SK-N-MC (cell line): ENCODE data around the gene VIPR2.
A peak's percentile ranks its signal among the peaks of the same experiment; 100 is the strongest.

Experiments
- DNase-seq: peaks from one replicate; pipeline ENCODE4 v3.0.0-alpha.2; 2011; ENCODE audit warnings: low read depth, low spot score
- H3K27ac ChIP-seq: fragments of 200-600 bp; sonication (generic); 2 replicates; pipeline ENCODE4 v1.5.1; 2016; ENCODE audit warnings: mixed run types
- H3K36me3 ChIP-seq: fragments of 200-600 bp; sonication (generic); 2 replicates; pipeline ENCODE4 v1.6.1; 2017; ENCODE audit warnings: antibody characterized with exemption, low read length, mixed read lengths; ENCODE audit not compliant: insufficient read depth
- H3K4me3 ChIP-seq: fragments of 200-600 bp; sonication (generic); 2 replicates; pipeline ENCODE4 v1.5.1; 2016
- H3K9ac ChIP-seq: fragments of 200-600 bp; sonication (generic); 2 replicates; pipeline ENCODE4 v1.8.0; 2017; ENCODE audit warnings: mixed run types, mixed read lengths; ENCODE audit not compliant: insufficient read length
- H3K9me3 ChIP-seq: fragments of 200-600 bp; sonication (generic); 2 replicates; pipeline ENCODE4 v1.6.1; 2017; ENCODE audit warnings: low read depth, mild to moderate bottlenecking, antibody characterized with exemption, low read length, moderate library complexity, mixed read lengths
- EZH2 ChIP-seq: fragments of 200-600 bp; sonication (generic); IDR thresholded peaks from one replicate; pipeline ENCODE4 v1.6.1; 2017; ENCODE audit warnings: antibody characterized with exemption
- FOXP2 ChIP-seq: optimal IDR thresholded peaks from 2 replicates; pipeline ENCODE3; 2011; ENCODE audit warnings: mild to moderate bottlenecking, moderate library complexity; ENCODE audit not compliant: insufficient read depth; ENCODE audit errors: extremely low read length, control extremely low read depth
- POLR2AphosphoS5 ChIP-seq: IDR thresholded peaks from 2 replicates; pipeline ENCODE4 v1.6.1; 2012; ENCODE audit warnings: mild to moderate bottlenecking, low read depth, low read length, borderline replicate concordance

Gene VIPR2

GRCh38 chr7:159149488-159149887 lies 4.8 kb upstream of the VIPR2 start:
- Histone ChIP-seq H3K4me3 (no peak overlapping the region), H3K27ac (no peak overlapping the region), H3K9ac (no peak overlapping the region), H3K9me3 (no peaks in the 10 kb centered on the region), H3K36me3 (no peaks in the 10 kb centered on the region)
- TF ChIP-seq EZH2: no peak
- TF ChIP-seq FOXP2: no peak
- no peak for TF ChIP-seq POLR2AphosphoS5
- DNase-seq: no peak

GRCh38 chr7:159148430-159149395 lies 4.0 kb upstream of the VIPR2 start:
- Histone ChIP-seq H3K4me3 (no peak overlapping the region), H3K9me3 (no peaks in the 10 kb centered on the region)

DNA sequence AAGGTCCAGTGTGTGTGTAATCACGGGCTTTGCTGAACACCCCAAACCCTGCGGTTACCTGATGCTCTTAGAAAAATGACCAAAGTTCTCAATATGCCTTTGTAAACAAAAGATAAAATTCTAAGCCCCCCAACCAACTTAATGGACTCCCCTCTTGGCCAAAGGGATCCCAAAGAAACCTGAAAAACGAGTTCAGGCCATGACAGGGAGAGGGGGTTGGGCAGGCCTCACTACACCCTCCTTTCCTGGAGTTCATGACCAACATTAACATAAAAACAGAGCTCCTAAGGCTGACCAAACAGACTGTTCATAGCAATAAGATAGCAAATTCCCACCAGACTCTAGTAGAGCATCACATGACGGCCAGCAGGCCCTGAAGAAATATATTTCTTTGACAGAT lies 3.0 kb upstream of the VIPR2 start:
- Histone ChIP-seq H3K9me3 (no peaks in the 10 kb centered on the region), H3K36me3 (no peaks in the 10 kb centered on the region), H3K4me3 (no peak overlapping the region), H3K9ac (no peak overlapping the region), H3K27ac (no peak overlapping the region)
- DNase-seq: no peak
- TF ChIP-seq POLR2AphosphoS5: no peak
- no peak for TF ChIP-seq FOXP2
- no peak for TF ChIP-seq EZH2

More at GRCh38 chr7:159148430-159149395, 4.0 kb upstream of the VIPR2 start:
- Histone ChIP-seq H3K9ac (no peak overlapping the region), H3K27ac (no peak overlapping the region), H3K36me3 (no peaks in the 10 kb centered on the region)
- TF ChIP-seq FOXP2 (no peak), POLR2AphosphoS5 (no peak), EZH2 (no peak)
- DNase-seq: no peak

- no peak overlapping the region for H3K4me3 ChIP-seq
- no peaks in the 10 kb centered on the region for H3K36me3 ChIP-seq
- H3K9me3 ChIP-seq: no peaks in the 10 kb centered on the region
- DNase-seq: no peak
- no peak overlapping the region for H3K9ac ChIP-seq
- no peak overlapping the region for H3K27ac ChIP-seq
- no peak for TF ChIP-seq EZH2
Measured at GRCh38 chr7:159147246-159147645, 2.6 kb upstream of the VIPR2 start.

DNA sequence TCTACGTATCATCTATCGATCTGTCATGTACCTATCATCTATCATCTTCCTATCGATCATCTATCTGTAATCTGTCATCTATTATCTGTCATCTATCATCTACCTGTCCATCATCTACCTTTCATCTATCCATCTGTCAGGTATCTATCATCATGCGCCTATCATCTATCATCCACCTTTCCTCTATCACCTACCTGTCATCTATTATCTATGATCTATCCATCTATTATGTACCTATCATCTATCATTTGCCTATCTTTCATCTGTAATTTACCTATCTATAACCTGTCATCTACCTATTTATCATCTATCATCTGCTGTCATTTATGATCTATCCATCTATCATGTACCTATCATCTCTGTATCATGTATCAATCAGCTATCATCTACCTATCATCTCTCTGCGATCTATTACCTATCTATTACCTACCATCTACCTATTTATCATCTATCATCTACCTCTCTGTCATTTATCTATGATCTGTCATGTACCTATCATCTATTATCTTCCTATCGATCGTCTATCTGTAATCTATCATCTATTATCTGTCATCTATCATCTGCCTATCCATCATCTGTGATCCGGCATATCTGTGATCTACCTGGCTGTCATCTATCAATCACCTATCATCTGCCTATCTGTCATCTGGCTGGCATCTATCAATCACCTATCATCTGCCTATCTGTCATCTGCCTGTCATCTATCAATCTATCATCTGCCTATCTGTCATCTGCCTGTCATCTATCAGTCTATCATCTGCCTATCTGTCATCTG lies 1.6 kb upstream of the VIPR2 start:
- DNase-seq: no peak
- no peak overlapping the region for H3K4me3 ChIP-seq
- no peak overlapping the region for H3K9ac ChIP-seq
- no peaks in the 10 kb centered on the region for H3K9me3 ChIP-seq
- H3K36me3 ChIP-seq: no peaks in the 10 kb centered on the region
- H3K27ac ChIP-seq: no peak overlapping the region
- TF ChIP-seq EZH2 (no peak), POLR2AphosphoS5 (no peak), FOXP2 (no peak)

DNA sequence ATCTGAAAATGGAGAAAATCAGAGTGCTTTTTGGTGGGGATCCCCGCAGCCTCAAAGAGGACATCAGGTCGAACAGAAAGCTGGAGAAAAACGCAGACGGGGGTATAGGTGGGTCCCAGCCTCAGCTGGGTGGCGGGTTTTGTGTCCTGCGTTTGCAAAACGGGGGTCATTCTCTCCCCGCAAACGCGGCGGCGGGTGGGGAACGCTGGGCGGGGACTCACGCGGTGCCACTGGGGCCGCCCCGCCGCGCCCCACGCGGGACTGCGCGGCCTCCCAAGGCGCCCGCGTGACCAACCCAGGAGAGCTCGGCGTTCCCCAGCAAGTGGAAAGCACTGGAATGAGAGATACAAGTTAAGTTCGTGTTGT lies 806 bp upstream of the VIPR2 start:
- no peaks in the 10 kb centered on the region for H3K9me3 ChIP-seq
- no peak for TF ChIP-seq POLR2AphosphoS5
- no peak for TF ChIP-seq FOXP2
- no peak for TF ChIP-seq EZH2
- DNase-seq: no peak
- H3K27ac ChIP-seq: no peak overlapping the region
- no peaks in the 10 kb centered on the region for H3K36me3 ChIP-seq
- peak overlapping the region; percentile 45 for H3K4me3 ChIP-seq
- H3K9ac ChIP-seq: no peak overlapping the region

DNA sequence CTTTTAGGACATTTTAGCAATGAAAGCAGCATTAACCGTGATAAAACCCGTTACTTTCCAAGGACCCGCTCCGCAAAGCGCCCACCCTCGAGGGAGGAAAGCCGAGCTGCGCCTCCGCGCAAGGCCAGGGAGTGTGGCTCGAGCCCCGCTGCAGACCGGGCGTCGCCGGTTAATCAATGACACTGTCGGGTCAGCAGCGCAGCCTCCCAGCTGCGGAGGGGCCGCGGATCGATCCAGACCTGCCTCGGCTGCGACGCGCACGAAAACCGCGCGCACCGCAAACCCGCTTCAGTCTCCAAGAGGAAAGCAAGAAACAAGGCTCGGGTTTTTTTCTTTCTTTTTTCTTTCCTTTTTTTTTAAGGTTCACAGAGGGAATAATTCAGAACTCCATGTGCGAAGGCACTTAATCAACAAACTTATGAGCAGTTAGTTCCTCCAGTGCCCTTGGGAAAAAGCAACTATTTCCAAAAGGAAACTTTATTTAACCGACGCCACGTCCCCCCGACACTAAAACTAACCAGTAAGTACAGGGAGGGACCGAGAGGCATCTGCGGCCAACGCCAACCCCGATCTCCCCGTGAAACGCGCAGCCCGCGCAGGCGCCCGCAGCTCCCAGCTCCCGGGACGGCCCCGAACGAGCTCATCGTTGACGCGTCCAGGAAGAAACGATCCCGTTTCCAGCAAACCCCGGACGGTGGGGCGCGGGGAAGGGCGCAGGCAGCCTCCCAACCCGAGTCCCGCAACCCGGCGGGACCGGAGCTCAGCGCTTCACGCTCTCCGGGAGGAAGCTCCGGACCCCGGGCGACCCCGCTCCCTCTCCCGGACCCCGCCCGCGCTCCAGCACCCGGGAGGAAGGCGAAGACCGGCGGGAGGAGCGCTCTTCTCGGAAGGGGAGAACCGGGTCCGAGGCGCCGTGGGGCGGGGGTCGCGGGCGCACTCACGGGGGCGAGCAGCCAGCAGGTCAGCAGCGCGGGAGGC lies 598 bp downstream of the VIPR2 start:
- DNase-seq: no peak
- no peak overlapping the region for H3K27ac ChIP-seq
- peak; percentile 88 for TF ChIP-seq EZH2
- no peak for TF ChIP-seq POLR2AphosphoS5
- peak overlapping the region; percentile 58 for H3K4me3 ChIP-seq
- H3K9ac ChIP-seq: no peak overlapping the region
- no peaks in the 10 kb centered on the region for H3K9me3 ChIP-seq
- no peaks in the 10 kb centered on the region for H3K36me3 ChIP-seq

- Histone ChIP-seq H3K9me3 (no peaks in the 10 kb centered on the region), H3K27ac (no peak overlapping the region), H3K36me3 (no peaks in the 10 kb centered on the region), H3K4me3 (no peak overlapping the region), H3K9ac (no peak overlapping the region)
- TF ChIP-seq POLR2AphosphoS5 (no peak), EZH2 (no peak), FOXP2 (no peak)
- DNase-seq: no peak
Measured at GRCh38 chr7:159142730-159143129, 1.9 kb downstream of the VIPR2 start.
